GM12875 (cell line): ENCODE results near the gene PVALEF.

ENCODE experiments used
- H3K4me3 ChIP-seq: one replicate; pipeline ENCODE4 v1.5.1; 2011; ENCODE audit warnings: low read depth, low read length, control low read depth
- TF ChIP-seq, protein P1 (sequence below): IDR thresholded peaks from 2 replicates; pipeline ENCODE4 v1.5.1; 2011; ENCODE audit warnings: low read depth, mild to moderate bottlenecking, control low read depth, inconsistent platforms, low read length, moderate library complexity, borderline replicate concordance; ENCODE audit not compliant: insufficient read depth

The PVALEF gene

DNA sequence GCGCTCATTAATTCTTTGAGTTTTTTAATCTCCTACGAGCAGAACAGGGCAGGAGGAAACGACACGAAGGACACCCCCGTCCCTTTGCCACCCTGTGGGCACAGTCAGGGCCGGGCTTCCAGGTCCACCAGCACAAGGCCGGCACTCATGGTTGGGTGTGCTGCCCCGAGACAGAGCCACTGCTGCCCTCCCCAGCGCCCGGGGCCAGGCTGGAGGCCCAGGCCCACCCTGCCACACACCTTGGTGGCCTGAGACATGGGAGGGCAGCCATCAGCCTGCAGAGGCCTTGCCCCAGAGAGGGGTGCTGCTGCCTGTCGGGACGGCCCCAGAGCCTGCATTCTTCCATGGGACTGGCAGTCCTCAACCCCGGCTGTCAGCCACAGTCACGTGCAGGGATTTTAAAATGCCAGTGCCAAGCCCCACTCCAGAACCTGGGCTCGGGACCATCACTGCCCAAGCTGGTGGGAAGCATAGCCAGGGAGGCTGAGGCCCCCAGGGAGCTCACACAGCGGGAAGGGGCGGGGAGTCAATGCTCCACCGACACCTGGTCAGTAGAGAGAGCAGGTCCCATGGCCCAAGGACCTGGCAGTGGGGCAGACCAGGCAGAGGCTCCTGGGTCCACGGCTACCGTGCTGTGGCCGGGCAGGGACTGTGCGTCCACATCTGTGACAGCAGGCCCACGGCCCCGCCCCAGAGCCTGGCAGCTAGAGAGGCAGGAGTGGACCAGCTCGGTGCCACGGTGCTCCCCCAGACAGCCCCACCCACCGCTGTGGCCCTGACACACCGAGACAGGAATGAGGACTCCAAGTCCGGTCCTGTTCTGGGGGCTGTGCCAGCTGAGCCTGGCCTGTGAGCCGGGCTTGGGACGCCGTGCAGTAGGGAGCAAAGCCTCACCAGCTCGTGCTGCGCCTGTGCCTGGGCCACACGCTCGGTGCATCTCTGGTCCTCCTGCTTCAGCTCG, 29.9 kb downstream of the PVALEF start:
- TF ChIP-seq, protein P1, sequence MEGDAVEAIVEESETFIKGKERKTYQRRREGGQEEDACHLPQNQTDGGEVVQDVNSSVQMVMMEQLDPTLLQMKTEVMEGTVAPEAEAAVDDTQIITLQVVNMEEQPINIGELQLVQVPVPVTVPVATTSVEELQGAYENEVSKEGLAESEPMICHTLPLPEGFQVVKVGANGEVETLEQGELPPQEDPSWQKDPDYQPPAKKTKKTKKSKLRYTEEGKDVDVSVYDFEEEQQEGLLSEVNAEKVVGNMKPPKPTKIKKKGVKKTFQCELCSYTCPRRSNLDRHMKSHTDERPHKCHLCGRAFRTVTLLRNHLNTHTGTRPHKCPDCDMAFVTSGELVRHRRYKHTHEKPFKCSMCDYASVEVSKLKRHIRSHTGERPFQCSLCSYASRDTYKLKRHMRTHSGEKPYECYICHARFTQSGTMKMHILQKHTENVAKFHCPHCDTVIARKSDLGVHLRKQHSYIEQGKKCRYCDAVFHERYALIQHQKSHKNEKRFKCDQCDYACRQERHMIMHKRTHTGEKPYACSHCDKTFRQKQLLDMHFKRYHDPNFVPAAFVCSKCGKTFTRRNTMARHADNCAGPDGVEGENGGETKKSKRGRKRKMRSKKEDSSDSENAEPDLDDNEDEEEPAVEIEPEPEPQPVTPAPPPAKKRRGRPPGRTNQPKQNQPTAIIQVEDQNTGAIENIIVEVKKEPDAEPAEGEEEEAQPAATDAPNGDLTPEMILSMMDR, result no peak
- H3K4me3 ChIP-seq, result no peak overlapping the region

DNA sequence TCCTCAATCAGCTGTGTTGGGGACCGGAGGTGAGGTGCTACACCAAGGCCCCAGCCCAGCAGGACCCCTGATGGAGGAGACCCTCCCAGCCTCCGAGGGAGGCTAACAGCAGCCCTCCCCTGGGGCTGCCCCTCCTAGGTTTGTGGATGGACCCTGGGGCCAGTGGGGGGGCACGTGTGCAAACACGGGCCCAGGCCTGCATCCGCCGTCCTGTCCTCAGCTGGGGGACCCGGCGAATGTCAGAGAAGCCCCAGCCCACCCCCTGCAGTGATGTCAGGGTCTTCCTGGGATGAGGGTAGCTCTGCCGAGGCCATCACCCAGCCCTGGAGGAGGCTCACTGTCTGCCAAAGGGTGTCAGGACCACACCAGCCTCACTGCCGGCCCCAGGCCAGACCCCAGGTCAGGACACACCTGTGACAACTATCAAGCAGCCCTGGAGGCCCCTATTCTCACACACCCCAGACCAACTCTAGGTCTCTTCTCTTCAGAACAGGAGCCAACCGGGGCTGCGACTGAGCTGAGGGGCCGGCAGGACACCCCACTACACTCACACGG, 30.7 kb downstream of the PVALEF start:
- H3K4me3 ChIP-seq, result no peak overlapping the region
- TF ChIP-seq, protein P1, result no peak

DNA sequence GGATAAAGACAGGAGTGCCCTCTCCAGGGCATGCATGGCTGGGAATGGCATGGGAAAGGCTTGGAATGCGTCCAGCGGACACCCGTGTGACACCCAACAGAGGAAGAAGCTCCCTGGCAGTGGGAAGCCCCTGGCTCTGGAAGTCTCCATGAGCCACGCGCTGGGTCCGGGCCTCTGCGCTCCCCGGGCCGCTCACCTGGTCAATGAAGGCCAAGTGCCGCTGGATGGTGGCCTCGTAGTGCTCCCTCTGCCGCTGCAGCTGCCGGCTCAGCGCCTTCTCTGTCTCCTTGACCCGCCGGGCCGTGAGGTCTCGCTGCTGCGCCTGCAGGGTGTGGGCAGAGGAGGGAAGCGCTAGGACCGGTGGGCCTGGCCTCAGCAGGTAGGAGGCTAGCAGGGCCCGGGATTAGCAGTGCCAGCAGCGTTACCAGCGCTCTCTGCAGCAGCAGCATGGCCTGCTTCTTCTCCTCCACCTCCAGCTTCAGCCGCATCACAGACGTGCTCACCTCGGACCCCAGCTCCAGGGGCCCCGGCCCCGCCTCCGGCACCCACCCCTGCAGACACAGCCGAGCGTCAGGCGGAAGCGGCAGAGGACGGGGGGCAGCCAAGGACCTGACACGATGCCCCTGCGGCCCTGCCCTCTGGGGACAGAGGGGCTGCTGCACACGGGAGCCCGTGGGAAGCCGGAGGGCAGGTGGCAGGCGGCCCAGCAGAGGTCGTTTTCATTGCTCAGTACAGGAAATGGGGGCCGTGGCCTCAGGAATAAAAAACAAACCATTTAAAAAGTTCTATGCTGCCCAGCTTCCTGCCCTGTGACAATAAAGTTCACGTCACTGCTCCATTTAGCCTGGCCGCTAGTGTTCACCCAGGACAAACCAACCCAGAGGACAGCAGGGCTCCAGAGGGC, 31.4 kb downstream of the PVALEF start:
- TF ChIP-seq, protein P1, result no peak

DNA sequence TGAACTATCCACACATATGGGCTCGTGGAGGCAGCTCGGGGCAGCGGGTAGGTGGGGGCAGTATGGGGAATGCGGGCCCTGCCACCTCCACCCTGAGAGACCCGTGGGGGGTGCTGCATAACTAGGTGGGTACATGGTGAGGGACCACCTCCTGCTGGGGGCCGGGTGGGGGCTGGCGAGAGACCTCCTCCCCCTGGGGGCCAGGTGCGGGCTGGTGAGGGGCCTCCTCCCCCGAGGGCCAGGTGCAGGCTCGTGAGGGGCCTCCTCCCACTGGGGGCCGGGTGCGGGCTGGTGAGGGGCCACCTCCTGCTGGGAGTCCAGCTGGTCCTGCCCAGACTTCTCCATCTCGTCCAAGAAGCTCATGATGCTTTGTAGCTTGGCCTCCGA, 32.1 kb downstream of the PVALEF start:
- no peak overlapping the region for H3K4me3 ChIP-seq
- TF ChIP-seq, protein P1, result no peak

More for the DNA sequence above, 31.4 kb downstream of the PVALEF start:
- H3K4me3 ChIP-seq, result no peak overlapping the region

DNA sequence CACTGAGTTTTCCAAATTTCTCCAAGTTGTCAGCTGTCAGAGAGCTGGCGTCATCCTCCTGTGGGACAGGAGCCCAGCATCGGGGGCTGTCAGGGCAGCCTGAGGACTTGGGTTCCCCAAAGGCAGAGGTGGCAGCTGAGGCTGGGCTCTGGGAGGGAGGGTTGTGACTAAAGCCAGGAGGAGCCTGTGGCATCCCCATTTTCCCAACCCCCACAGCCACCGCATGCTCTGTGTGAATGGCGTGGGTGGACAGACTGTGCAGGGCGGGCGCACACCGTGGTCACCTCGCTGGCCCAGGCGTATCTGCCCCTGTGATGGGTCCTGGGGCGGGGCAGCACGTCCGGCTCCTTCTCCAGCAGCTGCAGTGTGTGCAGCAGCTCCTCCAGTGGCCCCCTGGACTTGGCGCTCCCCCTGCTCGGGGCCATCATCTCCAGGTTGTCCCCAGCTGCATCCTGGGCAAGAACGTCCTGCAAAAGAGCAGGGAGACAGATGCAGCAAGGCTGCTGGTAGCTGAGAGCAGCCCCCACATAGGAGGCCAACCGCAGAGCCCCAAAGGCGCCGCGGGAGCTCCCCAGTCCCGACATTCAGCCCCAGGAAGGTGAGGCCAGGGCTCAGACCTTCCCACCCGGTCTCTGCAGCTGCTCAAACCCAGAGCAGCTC, 32.7 kb downstream of the PVALEF start:
- TF ChIP-seq, protein P1, result no peak
- no peak overlapping the region for H3K4me3 ChIP-seq

DNA sequence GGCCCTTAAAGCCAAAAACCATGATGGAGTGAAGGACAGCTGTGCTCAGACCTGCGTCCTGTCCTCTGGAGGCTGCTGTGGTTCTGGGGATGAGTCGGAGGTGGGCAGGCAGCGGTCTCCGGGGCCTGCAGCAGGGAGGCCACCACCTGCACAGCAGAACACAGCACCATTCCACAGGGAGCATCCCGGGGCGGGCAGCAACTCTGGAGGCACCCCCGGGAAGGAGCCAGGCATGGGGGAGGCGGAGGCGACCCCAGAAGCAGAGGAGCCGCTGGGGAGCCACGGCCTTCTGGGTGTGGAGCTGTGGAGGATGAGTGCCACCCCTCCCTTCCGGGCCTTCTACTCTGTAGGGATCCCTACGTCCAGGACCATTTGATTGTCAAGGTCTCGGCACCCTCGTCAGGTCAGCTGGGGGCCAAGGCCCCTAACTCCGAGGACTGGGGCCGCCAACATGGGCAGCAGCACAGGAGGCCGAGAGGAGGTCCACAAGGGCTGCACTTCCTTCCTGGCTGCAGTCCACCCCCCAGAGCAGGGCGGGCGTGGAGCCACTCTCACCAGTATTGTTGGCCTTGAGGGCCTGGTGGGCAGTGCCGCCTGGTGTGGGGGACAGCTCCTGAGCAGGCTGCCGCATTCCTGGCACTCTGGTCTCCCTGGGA, 33.6 kb downstream of the PVALEF start:
- TF ChIP-seq, protein P1, result no peak
- H3K4me3 ChIP-seq, result no peak overlapping the region
